DND-41 (cell line): Measurements from ENCODE around the gene FGD6.

Experiments used
- CTCF ChIP-seq: IDR thresholded peaks from 2 replicates; pipeline ENCODE4 v1.5.1; 2012; ENCODE audit warnings: borderline replicate concordance, low read length, moderate library complexity, mild to moderate bottlenecking; ENCODE audit not compliant: poor library complexity, severe bottlenecking; ENCODE audit errors: extremely low read depth
- EZH2 ChIP-seq: IDR thresholded peaks from 3 replicates; pipeline ENCODE4 v1.6.1; 2012; ENCODE audit warnings: borderline replicate concordance, low read depth, mild to moderate bottlenecking, moderate library complexity, low read length, inconsistent platforms; ENCODE audit not compliant: severe bottlenecking

- no peak for TF ChIP-seq CTCF
- TF ChIP-seq EZH2, result no peak
These were observed 100.5 kb downstream of the FGD6 start for GRCh38 chr12:95116773-95117172.
